PFSK-1 (cell line): Measurements from ENCODE around the gene MDN1.

Source experiments
- FOXP2 ChIP-seq: optimal IDR thresholded peaks from 2 replicates; pipeline ENCODE3; 2011; ENCODE audit warnings: borderline replicate concordance, control low read depth, inconsistent platforms; ENCODE audit not compliant: insufficient read depth; ENCODE audit errors: extremely low read length, extremely low read depth
- POLR2AphosphoS5 ChIP-seq: IDR thresholded peaks from 2 replicates; pipeline ENCODE4 v1.6.1; 2012; ENCODE audit warnings: low read depth, mild to moderate bottlenecking, control low read depth, low read length, moderate library complexity
- SIN3A ChIP-seq: IDR thresholded peaks from 2 replicates; pipeline ENCODE4 v1.6.1; 2012; ENCODE audit warnings: mild to moderate bottlenecking, low read length, moderate library complexity, borderline replicate concordance; ENCODE audit not compliant: insufficient read depth
- TAF1 ChIP-seq: IDR thresholded peaks from 2 replicates; pipeline ENCODE4 v1.6.1; 2012; ENCODE audit warnings: low read length, control low read depth, borderline replicate concordance; ENCODE audit not compliant: insufficient read depth
- TF ChIP-seq, protein P1 (sequence below), 2 experiments: IDR thresholded peaks; 2 replicates each; pipeline versions ENCODE4 v1.6.1 to v1.8.0; 2011 to 2012; ENCODE audit warnings: low read depth in 2 of 2, low read length in 2 of 2, control low read depth in 1 of 2, inconsistent platforms in 1 of 2, mild to moderate bottlenecking in 1 of 2, moderate library complexity in 1 of 2; ENCODE audit not compliant: insufficient read depth in 1 of 2

MDN1 gene

DNA sequence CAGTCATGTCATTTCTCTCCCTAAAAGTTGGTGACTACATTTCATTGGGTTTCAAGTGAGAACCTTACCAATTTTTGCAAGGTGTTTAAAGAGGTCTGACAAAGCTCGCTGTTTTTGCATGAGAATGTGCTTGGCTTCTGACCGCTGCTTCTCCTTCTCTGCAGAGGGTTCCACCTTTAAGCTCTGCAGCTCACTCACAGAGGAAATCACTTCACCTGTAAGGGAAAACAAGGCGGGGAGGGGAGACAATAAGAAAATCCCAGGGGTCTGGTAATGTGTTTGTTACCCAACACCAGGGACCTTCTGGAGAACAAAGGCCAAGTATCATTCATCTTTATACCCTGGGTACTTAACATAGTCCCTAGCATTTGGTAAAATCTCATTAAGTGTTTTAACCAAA is 141.1 kb downstream of the MDN1 start:
- no peak for TF ChIP-seq TAF1

DNA sequence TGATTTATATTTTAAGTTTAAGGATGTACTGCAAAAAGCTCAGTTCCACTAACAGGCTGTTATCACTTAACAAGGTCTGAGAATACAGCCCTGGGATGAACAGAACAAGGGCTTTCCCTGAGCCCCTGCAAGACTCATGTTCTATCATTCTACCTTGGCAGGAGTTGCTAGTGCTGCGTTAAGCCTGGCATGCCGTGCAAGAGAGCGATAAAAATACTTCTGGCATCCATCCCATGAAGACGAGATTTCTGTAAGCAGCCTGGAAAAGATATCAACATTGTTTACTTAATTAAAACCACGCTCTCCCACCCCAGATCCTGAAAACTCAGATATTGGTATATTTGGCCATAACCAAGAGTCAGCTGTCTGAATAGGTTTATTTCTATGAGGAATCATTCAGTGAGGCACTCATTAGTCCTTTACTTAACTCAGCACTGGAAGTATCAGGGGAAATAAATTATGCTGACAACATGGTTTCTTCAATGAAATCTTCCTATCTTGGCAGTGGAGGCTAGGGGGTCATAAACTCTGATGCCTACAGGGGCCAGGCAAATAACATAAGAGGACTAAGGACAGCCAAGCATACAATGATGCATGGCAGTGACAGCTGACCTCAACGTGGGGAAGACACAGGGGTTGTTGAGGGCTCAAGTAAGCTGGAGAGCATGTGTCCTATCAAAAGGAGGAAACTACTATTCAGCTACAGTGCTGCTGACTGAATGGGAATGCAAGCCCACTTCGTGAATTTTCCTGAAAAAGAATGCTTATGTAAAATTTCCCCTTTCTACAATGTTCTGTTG is 143.4 kb downstream of the MDN1 start:
- TF ChIP-seq FOXP2 (no peak), TAF1 (no peak), SIN3A (no peak), POLR2AphosphoS5 (no peak)
- TF ChIP-seq, protein P1, sequence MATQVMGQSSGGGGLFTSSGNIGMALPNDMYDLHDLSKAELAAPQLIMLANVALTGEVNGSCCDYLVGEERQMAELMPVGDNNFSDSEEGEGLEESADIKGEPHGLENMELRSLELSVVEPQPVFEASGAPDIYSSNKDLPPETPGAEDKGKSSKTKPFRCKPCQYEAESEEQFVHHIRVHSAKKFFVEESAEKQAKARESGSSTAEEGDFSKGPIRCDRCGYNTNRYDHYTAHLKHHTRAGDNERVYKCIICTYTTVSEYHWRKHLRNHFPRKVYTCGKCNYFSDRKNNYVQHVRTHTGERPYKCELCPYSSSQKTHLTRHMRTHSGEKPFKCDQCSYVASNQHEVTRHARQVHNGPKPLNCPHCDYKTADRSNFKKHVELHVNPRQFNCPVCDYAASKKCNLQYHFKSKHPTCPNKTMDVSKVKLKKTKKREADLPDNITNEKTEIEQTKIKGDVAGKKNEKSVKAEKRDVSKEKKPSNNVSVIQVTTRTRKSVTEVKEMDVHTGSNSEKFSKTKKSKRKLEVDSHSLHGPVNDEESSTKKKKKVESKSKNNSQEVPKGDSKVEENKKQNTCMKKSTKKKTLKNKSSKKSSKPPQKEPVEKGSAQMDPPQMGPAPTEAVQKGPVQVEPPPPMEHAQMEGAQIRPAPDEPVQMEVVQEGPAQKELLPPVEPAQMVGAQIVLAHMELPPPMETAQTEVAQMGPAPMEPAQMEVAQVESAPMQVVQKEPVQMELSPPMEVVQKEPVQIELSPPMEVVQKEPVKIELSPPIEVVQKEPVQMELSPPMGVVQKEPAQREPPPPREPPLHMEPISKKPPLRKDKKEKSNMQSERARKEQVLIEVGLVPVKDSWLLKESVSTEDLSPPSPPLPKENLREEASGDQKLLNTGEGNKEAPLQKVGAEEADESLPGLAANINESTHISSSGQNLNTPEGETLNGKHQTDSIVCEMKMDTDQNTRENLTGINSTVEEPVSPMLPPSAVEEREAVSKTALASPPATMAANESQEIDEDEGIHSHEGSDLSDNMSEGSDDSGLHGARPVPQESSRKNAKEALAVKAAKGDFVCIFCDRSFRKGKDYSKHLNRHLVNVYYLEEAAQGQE (IDR thresholded peaks at IDR 0.05; ENCODE audit: insufficient read depth in 1 of 2, low read depth in 2 of 2, low read length in 2 of 2), result no peak

DNA sequence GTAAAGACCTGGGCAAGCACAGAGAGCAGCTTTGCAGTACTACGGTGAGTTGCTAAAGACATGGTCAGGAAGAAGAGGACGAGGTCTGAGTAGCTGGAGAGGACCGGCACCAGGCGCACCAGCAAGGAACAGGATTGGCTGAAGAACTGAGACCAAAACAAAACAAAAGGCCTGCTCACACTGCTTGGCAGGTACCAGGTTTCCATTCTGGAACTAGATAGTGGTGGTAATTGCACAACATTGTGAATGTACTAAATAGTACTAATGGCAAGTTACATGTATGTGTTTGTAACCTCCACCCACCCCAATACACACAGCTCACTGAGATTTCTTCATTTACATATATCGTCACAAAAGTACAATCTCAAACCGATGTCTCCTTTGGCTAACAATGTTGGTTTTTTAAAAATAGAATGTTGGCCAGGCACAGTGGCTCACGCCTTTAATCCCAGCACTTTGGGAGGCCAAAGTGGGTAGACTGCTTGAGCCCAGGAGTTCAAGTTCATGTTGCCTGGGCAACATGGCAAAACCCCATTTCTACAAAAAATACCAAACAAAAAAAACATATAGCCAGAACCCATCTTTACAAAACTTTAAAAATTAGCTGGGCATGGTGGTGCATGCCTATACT is 148.5 kb downstream of the MDN1 start:
- TF ChIP-seq POLR2AphosphoS5 (no peak), FOXP2 (no peak), SIN3A (no peak), TAF1 (no peak)
- TF ChIP-seq, protein P1 (IDR thresholded peaks at IDR 0.05; ENCODE audit: insufficient read depth in 1 of 2, low read depth in 2 of 2, low read length in 2 of 2), result no peak

DNA sequence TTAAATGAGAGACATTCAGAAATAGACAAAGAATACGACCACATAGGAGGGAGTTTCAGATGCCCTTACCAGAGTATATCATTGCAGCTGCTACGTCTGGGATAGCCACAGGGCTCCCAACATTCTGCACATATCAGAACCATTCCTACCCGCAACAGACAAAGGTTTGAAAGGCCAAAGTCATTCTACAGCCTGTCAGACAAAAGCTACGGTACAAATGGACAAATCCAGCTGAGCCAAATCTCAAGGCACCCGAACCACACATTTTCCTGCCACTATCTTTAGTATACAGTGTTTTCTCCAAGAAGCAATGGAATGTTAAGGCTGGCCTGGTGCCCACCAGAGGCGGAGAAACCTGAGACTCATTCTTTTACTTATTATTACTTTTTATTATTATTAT is 150.6 kb downstream of the MDN1 start:
- TF ChIP-seq, protein P1 (IDR thresholded peaks at IDR 0.05; ENCODE audit: insufficient read depth in 1 of 2, low read depth in 2 of 2, low read length in 2 of 2), result no peak
- TF ChIP-seq SIN3A, result no peak
- TF ChIP-seq POLR2AphosphoS5, result no peak
- no peak for TF ChIP-seq TAF1
- TF ChIP-seq FOXP2, result no peak

DNA sequence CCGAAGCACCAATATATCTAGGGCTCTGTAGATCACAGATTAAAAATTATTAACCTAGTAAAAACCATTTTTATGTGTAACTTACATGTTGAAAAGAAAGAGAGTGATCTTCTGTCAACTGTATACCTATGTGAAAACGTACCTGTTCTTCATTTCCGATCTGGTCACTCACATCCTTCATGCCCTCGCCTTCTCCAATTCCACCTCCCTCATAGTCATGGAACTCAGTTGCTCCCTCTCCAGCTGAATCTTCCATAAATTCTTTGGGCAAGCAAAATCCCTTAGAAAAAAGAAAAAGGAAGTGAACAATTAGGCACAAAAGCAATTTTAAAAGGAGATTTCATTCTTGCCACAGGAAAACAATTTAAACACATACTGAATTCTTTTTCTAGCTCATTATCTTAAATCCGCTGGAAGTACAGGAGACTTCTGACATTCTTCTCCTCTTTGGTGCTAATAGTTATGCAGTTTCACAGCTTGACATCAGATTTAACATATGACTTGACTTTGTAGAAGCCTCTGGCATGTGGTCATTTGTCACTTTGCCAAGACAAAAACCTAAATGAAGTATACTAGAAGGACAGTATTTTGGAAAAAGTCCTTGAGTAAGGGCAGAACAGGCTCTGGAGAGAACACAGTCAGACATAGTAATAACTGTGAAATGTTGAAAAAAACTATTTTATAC is 151.6 kb downstream of the MDN1 start:
- TF ChIP-seq SIN3A, result no peak
- no peak for TF ChIP-seq TAF1
- no peak for TF ChIP-seq POLR2AphosphoS5
- TF ChIP-seq, protein P1 (IDR thresholded peaks at IDR 0.05; ENCODE audit: insufficient read depth in 1 of 2, low read depth in 2 of 2, low read length in 2 of 2), result no peak
- no peak for TF ChIP-seq FOXP2
